Uterus (tissue), 2 donors: ENCODE data around the gene EPC1.

Experiments
- CTCF ChIP-seq, 4 experiments: fragments of 200-600 bp in 2 of 4; fragments of 450-650 bp in 2 of 4; sonication (generic) in 2 of 4; IDR thresholded peaks; one replicate each; pipeline ENCODE4 v1.5.1; 2016 to 2019; ENCODE audit warnings: antibody characterized with exemption in 4 of 4, mild to moderate bottlenecking in 2 of 4, moderate library complexity in 1 of 4
- POLR2A ChIP-seq, 2 donors: fragments of 450-650 bp; IDR thresholded peaks; one replicate each; pipeline ENCODE4 v1.6.1; 2016; ENCODE audit warnings: antibody characterized with exemption in 2 of 2, mild to moderate bottlenecking in 1 of 2, moderate library complexity in 1 of 2

GRCh38 chr10:32337350-32337749 is 9.6 kb downstream of the EPC1 start:
- TF ChIP-seq CTCF (IDR thresholded peaks at IDR 0.05) (no peak), POLR2A (IDR thresholded peaks at IDR 0.05) (no peak)
